ENCODE measurements around the gene GNG7.
"Not testable (repeated sequence)": the region's sequence is repeated elsewhere in the genome, so short reads cannot be mapped to it uniquely, and the experiment has no call there.

The GNG7 gene

GRCh38 chr19:2668175-2668763, 34.2 kb downstream of the GNG7 start:
- no peak for FAIRE-seq

DNA sequence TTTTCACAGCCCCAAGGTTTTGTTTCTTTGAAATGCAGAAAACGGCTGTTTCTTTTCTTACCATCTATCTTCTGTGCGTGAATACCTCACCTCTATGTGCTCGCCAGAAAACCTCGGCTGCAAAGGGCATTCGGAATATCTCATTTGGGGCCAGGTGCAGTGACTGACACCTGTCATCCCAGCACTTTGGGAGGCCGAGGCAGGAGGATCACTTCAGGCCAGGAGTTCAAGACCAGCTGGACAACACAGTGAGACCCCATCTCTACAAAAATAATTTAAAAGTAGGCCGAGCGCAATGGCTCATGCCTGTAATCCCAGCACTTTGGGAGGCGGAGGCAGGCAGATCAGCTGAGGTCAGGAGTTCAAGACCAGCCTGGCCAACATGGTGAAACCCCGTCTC, 35.1 kb downstream of the GNG7 start:
- not testable (repeated sequence) for FAIRE-seq

GRCh38 chr19:2666344-2666994, 36.0 kb downstream of the GNG7 start:
- no peak for FAIRE-seq

- FAIRE-seq, result no peak
Observed at GRCh38 chr19:2665103-2665502, 37.4 kb downstream of the GNG7 start.

GRCh38 chr19:2663920-2664571, 38.4 kb downstream of the GNG7 start:
- FAIRE-seq, result no peak

- FAIRE-seq, result no peak
Observed at GRCh38 chr19:2661615-2662014, 40.9 kb downstream of the GNG7 start.

- no peak for FAIRE-seq
Observed at GRCh38 chr19:2659856-2660432, 42.5 kb downstream of the GNG7 start.

DNA sequence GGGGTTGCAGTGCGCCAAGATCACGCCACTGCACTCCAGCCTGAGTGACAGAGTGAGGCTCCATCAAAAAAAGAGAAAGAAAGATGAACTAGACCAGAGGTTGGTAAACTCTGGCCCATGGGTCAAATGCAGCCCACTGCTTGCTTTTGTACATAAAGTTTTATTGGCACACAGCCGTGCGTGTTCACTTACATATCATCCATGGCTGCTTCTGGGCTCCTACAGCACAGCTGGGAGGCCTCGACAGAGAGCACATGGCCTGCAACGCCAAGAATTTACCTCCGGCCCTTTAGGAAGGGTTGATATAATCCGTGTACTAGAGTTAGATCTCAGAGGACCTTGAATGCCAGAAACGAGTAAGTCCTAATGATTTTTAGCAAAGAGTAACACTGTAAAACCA, 46.0 kb downstream of the GNG7 start:
- no peak for FAIRE-seq

- FAIRE-seq, result no peak
Observed at GRCh38 chr19:2653710-2654707, 48.5 kb downstream of the GNG7 start.

DNA sequence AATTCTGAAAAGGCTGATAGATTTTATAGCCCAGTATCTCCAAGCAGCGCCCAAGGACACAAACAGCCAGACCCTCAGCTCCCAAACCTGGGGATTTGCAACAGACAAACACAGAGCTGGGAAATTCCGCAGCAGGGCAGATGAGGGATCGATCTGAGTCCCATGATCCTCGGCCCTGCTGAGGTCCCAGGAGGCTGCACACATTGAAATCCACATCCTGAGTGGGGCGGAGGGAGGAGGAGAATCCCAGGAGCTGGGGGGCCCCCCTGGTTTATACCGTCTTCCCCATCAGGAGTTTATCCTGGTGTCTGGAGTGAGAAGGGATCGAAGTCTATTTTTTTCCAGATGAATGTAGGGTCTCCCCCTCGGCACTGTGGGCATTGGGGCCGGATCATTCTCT, 49.3 kb downstream of the GNG7 start:
- no peak for FAIRE-seq

GRCh38 chr19:2652504-2653099, 49.9 kb downstream of the GNG7 start:
- FAIRE-seq, result no peak

GRCh38 chr19:2651002-2651733, 51.3 kb downstream of the GNG7 start:
- not testable (repeated sequence) for FAIRE-seq

- FAIRE-seq, result no peak
Observed at GRCh38 chr19:2650515-2650914, 52.0 kb downstream of the GNG7 start.

GRCh38 chr19:2648528-2648937, 54.0 kb downstream of the GNG7 start:
- peak; percentile 95 for FAIRE-seq

- FAIRE-seq, result no peak
Observed at GRCh38 chr19:2648099-2648498, 54.4 kb downstream of the GNG7 start.

DNA sequence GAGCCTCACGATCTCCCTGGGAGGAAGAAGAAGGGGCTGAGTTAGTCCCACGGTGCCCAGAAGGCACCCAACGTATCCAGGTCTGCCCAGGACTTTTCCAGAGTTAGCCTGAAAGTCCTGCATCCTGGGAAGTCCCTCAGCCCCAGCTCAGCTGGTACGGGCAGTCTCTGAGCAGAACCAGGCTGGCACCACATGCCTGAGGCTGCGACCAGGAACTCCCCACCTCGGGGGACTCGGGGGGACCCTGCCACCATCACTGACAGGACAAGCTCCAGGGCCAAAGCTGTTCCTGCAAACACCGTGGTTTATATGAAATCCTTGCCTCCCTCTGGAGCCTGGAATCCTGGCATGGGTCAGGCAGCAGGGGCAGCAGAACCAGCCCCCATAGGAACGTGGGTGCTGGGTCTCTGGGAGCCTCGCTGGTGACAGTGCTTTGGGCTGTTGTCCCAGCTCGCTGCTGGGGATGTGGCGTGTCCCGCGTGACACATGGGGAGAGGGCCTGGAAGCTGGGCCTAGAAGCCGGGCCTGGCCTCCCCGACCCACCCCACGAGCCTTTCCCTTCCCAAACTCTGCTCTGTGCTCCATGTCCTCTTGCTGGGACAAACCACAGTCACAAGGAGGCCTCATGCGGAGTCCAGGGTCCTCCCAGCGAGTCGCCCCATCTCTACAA, 55.5 kb downstream of the GNG7 start:
- no peak for FAIRE-seq

- no peak for FAIRE-seq
Observed at GRCh38 chr19:2645826-2646225, 56.7 kb downstream of the GNG7 start.

DNA sequence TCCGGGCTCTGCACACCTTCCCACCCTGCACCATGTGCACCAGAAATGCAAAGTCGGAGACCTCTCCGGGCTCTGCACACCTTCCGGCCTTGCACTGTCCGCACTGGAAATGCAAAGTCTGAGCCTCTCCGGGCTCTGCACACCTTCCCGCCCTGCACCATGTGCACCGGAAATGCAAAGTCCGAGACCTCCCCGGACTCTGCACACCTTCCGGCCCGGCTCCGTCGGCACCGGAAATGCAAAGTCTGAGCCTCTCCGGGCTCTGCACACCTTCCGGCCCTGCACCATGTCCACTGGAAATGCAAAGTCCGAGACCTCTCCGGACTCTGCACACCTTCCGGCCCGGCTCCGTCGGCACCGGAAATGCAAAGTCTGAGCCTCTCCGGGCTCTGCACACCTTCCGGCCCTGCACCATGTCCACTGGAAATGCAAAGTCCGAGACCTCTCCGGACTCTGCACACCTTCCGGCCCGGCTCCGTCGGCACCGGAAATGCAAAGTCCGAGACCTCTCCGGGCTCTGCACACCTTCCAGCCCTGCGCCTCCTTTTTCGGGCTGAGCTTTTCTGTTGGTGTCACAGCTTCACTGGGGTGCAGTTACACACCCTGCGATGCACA, 59.3 kb downstream of the GNG7 start:
- FAIRE-seq, result not testable (repeated sequence)

- FAIRE-seq, result no peak
Observed at GRCh38 chr19:2641332-2641698, 61.2 kb downstream of the GNG7 start.

DNA sequence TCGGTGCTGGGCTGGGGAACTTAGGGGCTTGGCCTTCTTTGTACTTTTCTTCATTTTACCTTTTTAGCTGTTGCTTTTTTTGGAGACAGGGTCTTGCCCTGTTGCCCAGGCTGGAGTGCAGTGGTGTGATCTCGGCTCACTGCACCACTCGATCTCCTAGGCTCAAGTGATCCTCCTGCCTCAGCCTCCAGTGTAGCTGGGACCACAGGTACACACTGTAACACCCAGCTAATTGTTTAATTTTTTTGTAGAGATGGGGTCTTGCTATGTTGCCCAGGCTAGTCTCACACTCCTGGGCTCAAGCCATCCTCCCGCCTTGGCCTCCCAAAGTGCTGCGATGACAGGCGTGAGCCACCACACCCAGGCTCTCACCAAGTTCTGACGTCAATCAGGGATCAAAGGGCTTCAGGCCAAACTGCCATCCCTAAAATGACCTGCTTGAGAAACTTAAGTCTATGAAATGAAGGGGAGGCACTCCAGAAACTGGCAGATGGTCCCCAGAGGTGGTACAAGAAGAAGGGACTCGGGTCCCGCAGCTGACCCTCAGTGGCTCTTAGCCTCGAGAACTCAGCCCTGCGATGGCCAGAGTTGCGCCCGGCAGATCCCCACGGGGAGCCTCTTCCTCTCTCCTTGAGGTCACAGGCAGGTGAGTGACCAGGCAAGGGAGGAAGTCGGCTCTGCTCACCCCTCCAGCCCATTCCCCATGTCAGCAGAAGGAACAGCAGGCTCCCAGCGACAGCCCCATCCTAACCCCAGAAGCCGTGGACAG, 61.7 kb downstream of the GNG7 start:
- no peak for FAIRE-seq

Data from G401.6 (cell line).